Endothelial cell of umbilical vein (primary cell): ENCODE measurements around the gene ANKRD27. TPM values are rescaled to one million over a fixed set of nuclear protein-coding genes. Genes with fewer than 3 reads are reported as not detected.
"Not testable (repeated sequence)": the region's sequence is repeated elsewhere in the genome, so short reads cannot be mapped to it uniquely, and the experiment has no call there.

Experiments used
- BruUV-seq: library from RNA; stranded (reverse); fragments of 400-500 nt; replicated peaks from 2 replicates; lab custom pipeline; 2021; lab: Mats Ljungman, UMichigan
- CTCF ChIA-PET: fragments of 300-600, 350-600 bp; sonication (Branson Sonifier 250); formaldehyde crosslinking; loops from one replicate; lab custom pipeline; 2021; ENCODE audit warnings: antibody characterized with exemption, inconsistent platforms; lab: Charles Lee
- POLR2A ChIA-PET: fragments of 300-600, 350-600 bp; sonication (Branson Sonifier 250); formaldehyde crosslinking; loops from one replicate; lab custom pipeline; 2021; ENCODE audit warnings: antibody characterized with exemption, inconsistent platforms; lab: Charles Lee
- DNase-seq: peaks from one replicate; pipeline ENCODE4 v3.0.0-alpha.2; 2011; ENCODE audit warnings: low read depth, low spot score
- FAIRE-seq: peaks from 2 replicates; lab custom pipeline; 2011; peaks lifted over from hg19 to GRCh38; lab: Jason Lieb, UNC
- H2AFZ ChIP-seq: 2 replicates; pipeline ENCODE4 v1.6.0; 2012; ENCODE audit warnings: low read depth, low read length, control low read depth, inconsistent platforms
- H3K27ac ChIP-seq: 2 replicates; pipeline ENCODE4 v1.5.1; 2011; ENCODE audit warnings: low read depth, mild to moderate bottlenecking, control low read depth, low read length, moderate library complexity; ENCODE audit not compliant: insufficient read depth
- H3K27me3 ChIP-seq, 2 experiments: 2 replicates each; pipeline versions ENCODE4 v1.6.0 to v1.6.1; 2011; ENCODE audit warnings: low read length in 2 of 2, mixed read lengths in 1 of 2; ENCODE audit not compliant: control insufficient read depth in 2 of 2, insufficient read depth in 2 of 2
- H3K36me3 ChIP-seq, 2 experiments: 2 replicates in 1 of 2; 3 replicates in 1 of 2; pipeline ENCODE4 v1.5.1; 2011; ENCODE audit warnings: low read length in 2 of 2, mild to moderate bottlenecking in 1 of 2, moderate library complexity in 1 of 2; ENCODE audit not compliant: control insufficient read depth in 2 of 2, insufficient read depth in 2 of 2; ENCODE audit errors: extremely low read depth in 1 of 2
- H3K4me1 ChIP-seq: 3 replicates; pipeline ENCODE4 v1.5.1; 2011; ENCODE audit warnings: mild to moderate bottlenecking, low read length; ENCODE audit not compliant: control insufficient read depth, insufficient read depth; ENCODE audit errors: extremely low read depth
- H3K4me2 ChIP-seq: 2 replicates; pipeline ENCODE4 v1.6.1; 2011; ENCODE audit warnings: low read length, control low read depth, mixed read lengths; ENCODE audit not compliant: insufficient read depth
- H3K4me3 ChIP-seq, 3 experiments: fragments of 200-600 bp in 1 of 3; sonication (generic), shearing (Covaris generic) in 1 of 3; replicated peaks in 1 of 3; 2 replicates each; pipeline ENCODE4 v1.5.1; 2011 to 2016; ENCODE audit warnings: control low read depth in 3 of 3, low read length in 3 of 3, mild to moderate bottlenecking in 2 of 3, inconsistent platforms in 1 of 3, low read depth in 1 of 3, moderate library complexity in 1 of 3; ENCODE audit not compliant: insufficient read depth in 1 of 3
- H3K79me2 ChIP-seq: 2 replicates; pipeline ENCODE4 v1.6.0; 2012; ENCODE audit warnings: low read length, inconsistent platforms; ENCODE audit not compliant: control insufficient read depth, insufficient read depth
- H3K9ac ChIP-seq: replicated peaks from 2 replicates; pipeline ENCODE3; 2011; ENCODE audit warnings: low read length, control low read depth; ENCODE audit not compliant: insufficient read depth; ENCODE audit errors: extremely low read depth
- H3K9me1 ChIP-seq: replicated peaks from 3 replicates; pipeline ENCODE4 v1.6.0; 2011; ENCODE audit warnings: mild to moderate bottlenecking, low read length; ENCODE audit not compliant: control insufficient read depth, insufficient read depth; ENCODE audit errors: extremely low read depth
- H3K9me3 ChIP-seq: replicated peaks from 2 replicates; pipeline ENCODE4 v1.5.1; 2012; ENCODE audit warnings: low read length, inconsistent platforms; ENCODE audit not compliant: control insufficient read depth, insufficient read depth
- H4K20me1 ChIP-seq: replicated peaks from 2 replicates; pipeline ENCODE3; 2011; ENCODE audit warnings: mild to moderate bottlenecking, low read length; ENCODE audit not compliant: control insufficient read depth, insufficient read depth; ENCODE audit errors: extremely low read depth
- CTCF ChIP-seq, 2 donors: IDR thresholded peaks; 1 replicate in 1 of 2; 2 replicates in 1 of 2; pipeline ENCODE4 v1.5.1; 2011; ENCODE audit warnings: low read length in 2 of 2, mild to moderate bottlenecking in 2 of 2, moderate library complexity in 2 of 2, control low read depth in 1 of 2, inconsistent platforms in 1 of 2, low read depth in 1 of 2; ENCODE audit not compliant: insufficient read depth in 1 of 2; ENCODE audit errors: extremely low read depth in 1 of 2
- GATA2 ChIP-seq: IDR thresholded peaks from 2 replicates; pipeline ENCODE4 v1.7.0; 2011; ENCODE audit warnings: low read depth, mild to moderate bottlenecking, moderate library complexity, mixed read lengths, low read length; ENCODE audit not compliant: insufficient read length, insufficient read depth
- JUN ChIP-seq: IDR thresholded peaks from 2 replicates; pipeline ENCODE4 v1.6.1; 2011; ENCODE audit warnings: borderline replicate concordance, low read depth; ENCODE audit not compliant: insufficient read length, insufficient read depth
- MAX ChIP-seq: IDR thresholded peaks from 2 replicates; pipeline ENCODE4 v1.6.1; 2011; ENCODE audit not compliant: insufficient read depth, insufficient read length
- MYC ChIP-seq: IDR thresholded peaks from one replicate; pipeline ENCODE4 v1.6.1; 2011; ENCODE audit warnings: mild to moderate bottlenecking, low read depth, low read length
- POLR2A ChIP-seq: IDR thresholded peaks from 2 replicates; pipeline ENCODE4 v1.6.1; 2012; ENCODE audit warnings: low read depth, mild to moderate bottlenecking, control low read depth, low read length
- POLR2AphosphoS5 ChIP-seq: IDR thresholded peaks from 2 replicates; pipeline ENCODE4 v1.6.1; 2012; ENCODE audit warnings: low read depth, mild to moderate bottlenecking, control low read depth, low read length, moderate library complexity; ENCODE audit not compliant: insufficient read depth
- dilution Hi-C: fragments of 300-500 bp; cut with MboI; formaldehyde crosslinking; loops from one replicate; pipeline ENCODE4 v1.15.0; 2019; ENCODE audit warnings: low sequenced_read_pairs; ENCODE audit not compliant: extremely low pct_ligation_motif_present
- intact Hi-C: fragments of 100-400 bp; cut with micrococcal nuclease; formaldehyde crosslinking; loops from one replicate; pipeline ENCODE4 v1.10.0; 2022
- polyA plus RNA-seq, 4 experiments: library from polyadenylated mRNA; depleted of rRNA in 3 of 4; stranded (reverse) in 3 of 4; unstranded in 1 of 4; fragments of >200 nt; gene quantifications; 2 replicates each; pipeline versions ENCODE4 v1.2.1 to v1.2.3, GENCODE V29; 2011 to 2012; ENCODE audit warnings: missing spikeins in 1 of 4
- total RNA-seq: library from RNA; stranded (reverse); gene quantifications from 2 replicates; pipeline ENCODE4 v1.2.3, GENCODE V29; 2021

ANKRD27 gene
- total and polyA plus RNA-seq, 2 donors (not counting 3 experiments of a cell fraction or from before 2014, with no cell fraction given) = 18.3 to 37.4 TPM

GRCh38 chr19:32652331-32652730 is 22.6 kb downstream of the ANKRD27 start:
- H3K9me3 ChIP-seq, DNase-seq, H3K4me1 ChIP-seq, BruUV-seq, H3K9me1 ChIP-seq, H3K4me2 ChIP-seq, H2AFZ ChIP-seq, intact Hi-C loops, H3K79me2 ChIP-seq, dilution Hi-C loops, FAIRE-seq, H3K9ac ChIP-seq, H4K20me1 ChIP-seq, H3K4me3 ChIP-seq, H3K27ac ChIP-seq, CTCF ChIA-PET, POLR2A ChIA-PET, H3K27me3 ChIP-seq: not testable (repeated sequence)
- peaks cover 0 to 11% of the 10 kb centered on the region in 2 experiments for H3K36me3 ChIP-seq

- Histone ChIP-seq H3K36me3 (peaks cover 0 to 11% of the 10 kb centered on the region in 2 experiments), H3K4me1 (no peaks in the 10 kb centered on the region), H2AFZ (no peak overlapping the region), H3K9ac (no peak overlapping the region), H3K79me2 (no peaks in the 10 kb centered on the region), H4K20me1 (no peaks in the 10 kb centered on the region), H3K27me3 (no peaks in the 10 kb centered on the region), H3K4me2 (no peak overlapping the region), H3K27ac (no peak overlapping the region), H3K4me3 (no peak overlapping the region), H3K9me1 (no peaks in the 10 kb centered on the region), H3K9me3 (no peaks in the 10 kb centered on the region)
- DNase-seq (no peak), FAIRE-seq (no peak)
- no TSS peak for BruUV-seq
- TF ChIP-seq MAX = no peak
- TF ChIP-seq POLR2A = no peak
- no peak for TF ChIP-seq GATA2
- TF ChIP-seq MYC = no peak
- TF ChIP-seq POLR2AphosphoS5 = no peak
- TF ChIP-seq CTCF (IDR thresholded peaks at IDR 0.05; ENCODE audit: extremely low read depth in 1 of 2, insufficient read depth in 1 of 2, low read depth in 1 of 2, low read length in 2 of 2) = no peak
- no peak for TF ChIP-seq JUN
- dilution Hi-C loops (no loop called here), intact Hi-C loops (no loop called here)
- ChIA-PET POLR2A (no interaction called here), CTCF (no interaction called here)
Measured at GRCh38 chr19:32651729-32652140, 23.2 kb downstream of the ANKRD27 start.
